RPMI7951 (cell line): ENCODE measurements around the gene MRGPRD. TPM values are rescaled to one million over a fixed set of nuclear protein-coding genes. Genes with fewer than 3 reads are reported as not detected.

Source experiments
- DNase-seq: peaks from one replicate; pipeline ENCODE4 v3.0.0-alpha.2; 2012; ENCODE audit warnings: low read depth
- total RNA-seq: library from RNA; depleted of rRNA; stranded (reverse); fragments of >200 nt; shearing (Covaris generic); gene quantifications from 2 replicates; pipeline ENCODE4 v1.2.3, GENCODE V29; 2014

MRGPRD gene
- total RNA-seq, 1 experiment from 2014 or later = not detected

- DNase-seq = no peak
These were observed 33.6 kb downstream of the MRGPRD start for GRCh38 chr11:68947151-68947550.

- peak; percentile 79 for DNase-seq
These were observed 34.2 kb downstream of the MRGPRD start for GRCh38 chr11:68946416-68947090.

GRCh38 chr11:68942751-68943271, 38.0 kb downstream of the MRGPRD start:
- no peak for DNase-seq

GRCh38 chr11:68942095-68942620, 38.6 kb downstream of the MRGPRD start:
- DNase-seq = no peak

- no peak for DNase-seq
These were observed 39.3 kb downstream of the MRGPRD start for GRCh38 chr11:68941324-68942094.

- DNase-seq = no peak
These were observed 40.0 kb downstream of the MRGPRD start for GRCh38 chr11:68940651-68941323.

GRCh38 chr11:68939583-68940555, 40.9 kb downstream of the MRGPRD start:
- no peak for DNase-seq

- no peak for DNase-seq
These were observed 41.8 kb downstream of the MRGPRD start for GRCh38 chr11:68938816-68939582.

- no peak for DNase-seq
These were observed 42.7 kb downstream of the MRGPRD start for GRCh38 chr11:68938088-68938487.

- DNase-seq = no peak
These were observed 43.8 kb downstream of the MRGPRD start for GRCh38 chr11:68936676-68937620.

GRCh38 chr11:68936358-68936636, 44.5 kb downstream of the MRGPRD start:
- no peak for DNase-seq

- no peak for DNase-seq
These were observed 45.0 kb downstream of the MRGPRD start for GRCh38 chr11:68935516-68936357.

GRCh38 chr11:68935066-68935465, 45.7 kb downstream of the MRGPRD start:
- DNase-seq = no peak

GRCh38 chr11:68934666-68935065, 46.1 kb downstream of the MRGPRD start:
- no peak for DNase-seq

GRCh38 chr11:68934321-68934645, 46.5 kb downstream of the MRGPRD start:
- no peak for DNase-seq

- DNase-seq = no peak
These were observed 47.0 kb downstream of the MRGPRD start for GRCh38 chr11:68933605-68934320.

- no peak for DNase-seq
These were observed 47.7 kb downstream of the MRGPRD start for GRCh38 chr11:68932933-68933577.
